ENCODE data around the gene CSTF2T.

The CSTF2T gene

DNA sequence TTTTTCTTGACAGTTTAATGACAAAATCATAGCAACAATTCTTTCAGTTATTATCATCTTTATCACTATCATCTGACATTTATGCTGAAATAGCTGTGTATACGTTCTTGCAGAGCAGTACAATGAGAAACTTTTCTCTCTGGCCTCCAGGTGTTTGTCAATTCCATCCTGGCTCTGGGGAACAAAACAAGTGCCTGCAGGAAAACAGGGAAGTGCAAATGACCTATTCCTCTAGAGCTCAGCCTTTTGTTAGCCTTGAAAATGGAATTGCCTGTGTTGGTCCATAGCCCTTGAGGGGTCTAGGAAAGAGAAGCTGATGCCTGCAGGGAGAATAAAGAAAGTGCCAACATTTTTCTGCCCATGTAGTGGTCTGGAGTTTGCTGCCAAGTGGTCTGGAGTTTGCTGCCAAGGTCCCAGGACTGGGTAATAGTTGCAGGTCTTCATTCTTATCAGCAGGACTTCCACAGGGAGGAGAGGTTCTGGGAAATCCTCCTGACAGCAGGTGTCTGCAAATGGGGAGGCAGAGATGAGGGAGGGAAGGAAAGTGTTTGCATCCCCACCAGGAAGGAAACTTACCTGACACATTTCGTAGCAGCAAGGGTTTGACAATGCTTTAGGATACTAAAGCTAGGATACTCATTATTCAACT is 10.1 kb upstream of the CSTF2T start:
- H3K79me2 ChIP-seq (ENCODE audit: low read length) = no peaks in the 10 kb centered on the region
- no peak for TF ChIP-seq EZH2phosphoT487 (IDR thresholded peaks at IDR 0.05; ENCODE audit: low read depth)
- no peak for TF ChIP-seq CTCF (IDR thresholded peaks at IDR 0.05; ENCODE audit: low read depth, low read length)
- H3K36me3 ChIP-seq (replicated peaks; ENCODE audit: low read depth, low read length) = no peaks in the 10 kb centered on the region
- H4K20me1 ChIP-seq (ENCODE audit: insufficient read depth, low read length) = no peaks in the 10 kb centered on the region
- no peak overlapping the region for H3K9ac ChIP-seq (ENCODE audit: low read length)
- H3K27ac ChIP-seq (ENCODE audit: low read length) = no peak overlapping the region
- H3K27me3 ChIP-seq (ENCODE audit: low read depth, low read length) = no peaks in the 10 kb centered on the region
- no peaks in the 10 kb centered on the region for H3K9me3 ChIP-seq (ENCODE audit: insufficient read depth, low read length)
- no peak overlapping the region for H3K4me3 ChIP-seq (ENCODE audit: low read length)
- H3K4me2 ChIP-seq (ENCODE audit: low read length) = no peak overlapping the region
- no peaks in the 10 kb centered on the region for H3K4me1 ChIP-seq (ENCODE audit: low read length)
- no peak overlapping the region for H2AFZ ChIP-seq (ENCODE audit: low read depth, low read length)

GRCh38 chr10:51708609-51709008 is 9.2 kb upstream of the CSTF2T start:
- H3K27me3 ChIP-seq (ENCODE audit: low read depth, low read length) = no peaks in the 10 kb centered on the region
- no peak overlapping the region for H2AFZ ChIP-seq (ENCODE audit: low read depth, low read length)
- no peaks in the 10 kb centered on the region for H3K36me3 ChIP-seq (replicated peaks; ENCODE audit: low read depth, low read length)
- no peaks in the 10 kb centered on the region for H3K79me2 ChIP-seq (ENCODE audit: low read length)
- no peak overlapping the region for H3K4me2 ChIP-seq (ENCODE audit: low read length)
- no peak overlapping the region for H3K4me3 ChIP-seq (ENCODE audit: low read length)
- H3K9me3 ChIP-seq (ENCODE audit: insufficient read depth, low read length) = no peaks in the 10 kb centered on the region
- H4K20me1 ChIP-seq (ENCODE audit: insufficient read depth, low read length) = no peaks in the 10 kb centered on the region
- H3K27ac ChIP-seq (ENCODE audit: low read length) = no peak overlapping the region
- TF ChIP-seq CTCF (IDR thresholded peaks at IDR 0.05; ENCODE audit: low read depth, low read length) (no peak), EZH2phosphoT487 (IDR thresholded peaks at IDR 0.05; ENCODE audit: low read depth) (no peak)
- no peak overlapping the region for H3K9ac ChIP-seq (ENCODE audit: low read length)
- H3K4me1 ChIP-seq (ENCODE audit: low read length) = no peaks in the 10 kb centered on the region

- TF ChIP-seq CTCF (IDR thresholded peaks at IDR 0.05; ENCODE audit: low read depth, low read length) = no peak
- no peak for TF ChIP-seq EZH2phosphoT487 (IDR thresholded peaks at IDR 0.05; ENCODE audit: low read depth)
- H2AFZ ChIP-seq (ENCODE audit: low read depth, low read length) = no peak overlapping the region
- H3K9me3 ChIP-seq (ENCODE audit: insufficient read depth, low read length) = no peaks in the 10 kb centered on the region
- no peak overlapping the region for H3K9ac ChIP-seq (ENCODE audit: low read length)
- no peaks in the 10 kb centered on the region for H3K27me3 ChIP-seq (ENCODE audit: low read depth, low read length)
- no peaks in the 10 kb centered on the region for H3K79me2 ChIP-seq (ENCODE audit: low read length)
- H3K36me3 ChIP-seq (replicated peaks; ENCODE audit: low read depth, low read length) = no peaks in the 10 kb centered on the region
- H3K4me2 ChIP-seq (ENCODE audit: low read length) = no peak overlapping the region
- H3K27ac ChIP-seq (ENCODE audit: low read length) = no peak overlapping the region
- H3K4me1 ChIP-seq (ENCODE audit: low read length) = no peaks in the 10 kb centered on the region
- H3K4me3 ChIP-seq (ENCODE audit: low read length) = no peak overlapping the region
- no peaks in the 10 kb centered on the region for H4K20me1 ChIP-seq (ENCODE audit: insufficient read depth, low read length)
These were observed 8.5 kb upstream of the CSTF2T start for GRCh38 chr10:51707821-51708424.

DNA sequence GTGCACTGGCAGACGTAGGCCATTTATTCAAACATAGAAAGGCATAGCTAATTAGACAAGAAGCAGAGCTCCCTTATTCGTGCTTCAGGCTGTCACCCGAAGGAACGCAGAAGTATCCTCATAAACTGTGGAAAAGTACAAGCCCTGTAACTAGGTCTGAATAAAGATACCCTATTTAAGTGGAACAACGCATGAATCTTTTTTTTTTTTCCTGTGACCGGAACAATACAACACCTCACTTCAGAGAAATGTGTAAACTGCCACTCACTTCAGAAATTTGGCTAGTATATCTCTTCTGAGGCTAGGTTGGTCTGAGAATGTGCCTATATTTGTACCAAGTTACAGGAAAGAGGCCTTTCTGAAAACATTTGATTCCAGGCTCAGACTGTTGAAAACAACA is 8.0 kb upstream of the CSTF2T start:
- H3K4me2 ChIP-seq (ENCODE audit: low read length) = no peak overlapping the region
- no peak overlapping the region for H3K27ac ChIP-seq (ENCODE audit: low read length)
- no peaks in the 10 kb centered on the region for H3K4me1 ChIP-seq (ENCODE audit: low read length)
- H3K9ac ChIP-seq (ENCODE audit: low read length) = no peak overlapping the region
- H3K4me3 ChIP-seq (ENCODE audit: low read length) = no peak overlapping the region
- TF ChIP-seq EZH2phosphoT487 (IDR thresholded peaks at IDR 0.05; ENCODE audit: low read depth) = no peak
- no peak for TF ChIP-seq CTCF (IDR thresholded peaks at IDR 0.05; ENCODE audit: low read depth, low read length)
- H3K36me3 ChIP-seq (replicated peaks; ENCODE audit: low read depth, low read length) = no peaks in the 10 kb centered on the region
- no peaks in the 10 kb centered on the region for H3K9me3 ChIP-seq (ENCODE audit: insufficient read depth, low read length)
- H3K79me2 ChIP-seq (ENCODE audit: low read length) = no peaks in the 10 kb centered on the region
- H2AFZ ChIP-seq (ENCODE audit: low read depth, low read length) = no peak overlapping the region
- no peaks in the 10 kb centered on the region for H3K27me3 ChIP-seq (ENCODE audit: low read depth, low read length)
- no peaks in the 10 kb centered on the region for H4K20me1 ChIP-seq (ENCODE audit: insufficient read depth, low read length)
